ENCODE data around the gene HYAL4. TPM values are rescaled to one million over a fixed set of nuclear protein-coding genes. Genes with fewer than 3 reads are reported as not detected.
"Not testable (repeated sequence)": the region's sequence is repeated elsewhere in the genome, so short reads cannot be mapped to it uniquely, and the experiment has no call there.

Gene HYAL4
- total RNA-seq, 8 experiments from 2014 or later: 0.24 TPM; not detected in 7

DNA sequence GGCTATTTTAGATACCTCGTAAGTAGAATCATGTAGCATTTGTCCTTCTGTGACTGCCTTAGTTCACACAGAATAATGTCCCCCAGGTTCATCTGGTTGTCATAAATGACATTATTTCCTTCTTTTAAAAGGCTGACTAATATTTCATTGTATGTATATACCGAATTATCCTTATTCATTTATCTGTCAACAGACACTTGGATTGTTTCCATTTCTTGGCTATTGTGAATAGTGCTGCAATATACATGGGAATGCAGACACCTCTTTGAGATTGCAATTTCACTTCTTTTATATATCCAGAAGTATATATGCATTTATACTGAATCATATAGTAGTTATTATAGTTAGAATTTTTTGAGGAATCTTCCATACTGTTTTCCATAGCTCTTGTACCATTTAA, 24.1 kb upstream of the HYAL4 start:
- Histone ChIP-seq H3K4me3 (no peak overlapping the region), H3K4me1 (replicated peaks in 1 of 2) (no peaks in the 10 kb centered on the region), H3K27ac (no peak overlapping the region)
- ATAC-seq (replicated peaks in 6 of 8): no peak
- 6 to 100% (median 69%) methylated on average over 1 to 2 of the region's 2 CpGs for whole genome bisulfite sequencing, 10 experiments
- in situ Hi-C loops (cut with MboI; ENCODE audit: low pct_unique_long_range_greater_than_20kb in 2 of 9, low sequenced_read_pairs in 9 of 9, unreplicated experiment in 9 of 9): no loop called here

DNA sequence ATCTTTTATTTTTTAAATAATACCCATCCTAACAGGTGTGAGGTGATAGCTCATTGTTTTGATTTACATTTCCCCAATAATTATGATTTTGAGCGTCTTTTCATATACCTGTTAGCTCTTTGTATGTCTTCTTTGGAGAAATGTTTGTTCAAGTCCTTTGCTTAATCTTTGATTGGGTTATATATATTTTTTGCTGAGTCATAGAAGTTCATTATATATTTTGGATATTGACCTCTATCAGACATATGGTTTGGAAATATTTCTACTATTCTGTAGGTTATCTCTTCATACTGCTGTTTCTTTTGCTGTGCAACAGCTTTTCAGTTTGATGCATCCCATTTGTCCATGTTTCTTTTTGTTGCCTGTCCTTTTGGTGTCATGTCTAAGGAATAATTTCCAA, 23.6 kb upstream of the HYAL4 start:
- 0 to 100% (median 89%) methylated on average over 1 of the region's 1 CpG; no CpG with 5 or more reads in 1 of the 10 experiments for WGBS, 10 experiments
- ATAC-seq (replicated peaks in 6 of 8): no peak
- Histone ChIP-seq H3K27ac (no peak overlapping the region), H3K4me3 (no peak overlapping the region), H3K4me1 (replicated peaks in 1 of 2) (no peaks in the 10 kb centered on the region)
- in situ Hi-C loops (cut with MboI; ENCODE audit: low pct_unique_long_range_greater_than_20kb in 2 of 9, low sequenced_read_pairs in 9 of 9, unreplicated experiment in 9 of 9): no loop called here

- no peak for ATAC-seq (replicated peaks in 6 of 8)
- in situ Hi-C loops (cut with MboI; ENCODE audit: low pct_unique_long_range_greater_than_20kb in 2 of 9, low sequenced_read_pairs in 9 of 9, unreplicated experiment in 9 of 9): no loop called here
- 0 to 93% (median 71%) methylated on average over 1 to 3 of the region's 3 CpGs; no CpG with 5 or more reads in 3 of the 10 experiments for WGBS, 10 experiments
- no peak overlapping the region for H3K27ac ChIP-seq
- no peaks in the 10 kb centered on the region for H3K4me1 ChIP-seq (replicated peaks in 1 of 2)
- no peak overlapping the region for H3K4me3 ChIP-seq
These were observed 20.8 kb upstream of the HYAL4 start for GRCh38 chr7:123823898-123824753.

- WGBS, 10 experiments: 0 to 89% (median 63%) methylated on average over 1 of the region's 1 CpG; no CpG with 5 or more reads in 5 of the 10 experiments
- ATAC-seq (replicated peaks in 6 of 8): peak in 4 of 8 experiments; percentile 53 to 100 (median 75)
These were observed 20.3 kb upstream of the HYAL4 start for GRCh38 chr7:123824754-123825067.

GRCh38 chr7:123828805-123829204, 16.2 kb upstream of the HYAL4 start:
- ATAC-seq (replicated peaks in 6 of 8): no peak
- WGBS, 10 experiments: 7 to 90% (median 43%) methylated on average over 1 to 2 of the region's 2 CpGs; no CpG with 5 or more reads in 4 of the 10 experiments
- in situ Hi-C loops (cut with MboI; ENCODE audit: low pct_unique_long_range_greater_than_20kb in 2 of 9, low sequenced_read_pairs in 9 of 9, unreplicated experiment in 9 of 9): no loop called here
- Histone ChIP-seq H3K4me3 (no peak overlapping the region), H3K4me1 (replicated peaks in 1 of 2) (no peaks in the 10 kb centered on the region), H3K27ac (no peak overlapping the region)

More at GRCh38 chr7:123824754-123825067, 20.3 kb upstream of the HYAL4 start:
- in situ Hi-C loops (cut with MboI; ENCODE audit: low pct_unique_long_range_greater_than_20kb in 2 of 9, low sequenced_read_pairs in 9 of 9, unreplicated experiment in 9 of 9): no loop called here
- Histone ChIP-seq H3K4me3 (no peak overlapping the region), H3K27ac (no peak overlapping the region), H3K4me1 (replicated peaks in 1 of 2) (no peaks in the 10 kb centered on the region)

GRCh38 chr7:123836656-123837055, 8.3 kb upstream of the HYAL4 start:
- Histone ChIP-seq H3K4me1 (replicated peaks in 1 of 2) (no peaks in the 10 kb centered on the region), H3K27ac (no peak overlapping the region), H3K4me3 (no peak overlapping the region)
- in situ Hi-C loops (cut with MboI; ENCODE audit: low pct_unique_long_range_greater_than_20kb in 2 of 9, low sequenced_read_pairs in 9 of 9, unreplicated experiment in 9 of 9): no loop called here
- 0 to 100% (median 35%) methylated on average over 1 to 4 of the region's 4 CpGs; no CpG with 5 or more reads in 2 of the 10 experiments for WGBS, 10 experiments
- ATAC-seq (replicated peaks in 6 of 8): no peak

GRCh38 chr7:123839106-123839505, 5.9 kb upstream of the HYAL4 start:
- in situ Hi-C loops (cut with MboI; ENCODE audit: low pct_unique_long_range_greater_than_20kb in 2 of 9, low sequenced_read_pairs in 9 of 9, unreplicated experiment in 9 of 9); H3K4me3 ChIP-seq; H3K27ac ChIP-seq; ATAC-seq (replicated peaks in 6 of 8); H3K4me1 ChIP-seq (replicated peaks in 1 of 2): not testable (repeated sequence)
- 0 to 80% (median 38%) methylated on average over 1 to 2 of the region's 2 CpGs; no CpG with 5 or more reads in 5 of the 10 experiments for WGBS, 10 experiments

DNA sequence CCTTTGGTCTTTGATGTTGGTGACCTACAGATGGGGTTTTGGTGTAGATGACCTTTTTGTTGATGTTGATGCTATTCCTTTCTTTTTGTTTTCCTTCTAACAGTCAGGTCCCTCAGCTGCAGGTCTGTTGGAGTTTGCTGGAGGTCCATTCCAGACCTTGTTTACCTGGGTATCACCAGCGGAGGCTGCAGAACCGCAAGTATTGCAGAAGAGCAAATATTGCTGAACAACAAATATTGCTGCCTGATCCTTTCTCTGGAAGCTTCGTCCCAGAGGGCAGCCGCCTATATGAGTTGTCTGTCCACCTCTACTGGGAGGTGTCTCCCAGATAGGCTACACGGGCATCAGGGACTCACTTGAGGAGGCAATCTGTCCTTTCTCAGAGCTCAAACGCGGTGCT, 827 bp upstream of the HYAL4 start:
- H3K27ac ChIP-seq; ATAC-seq (replicated peaks in 6 of 8); H3K4me1 ChIP-seq (replicated peaks in 1 of 2); in situ Hi-C loops (cut with MboI; ENCODE audit: low pct_unique_long_range_greater_than_20kb in 2 of 9, low sequenced_read_pairs in 9 of 9, unreplicated experiment in 9 of 9); H3K4me3 ChIP-seq: not testable (repeated sequence)
- 36 to 100% (median 87%) methylated on average over 2 to 4 of the region's 7 CpGs; no CpG with 5 or more reads in 4 of the 10 experiments for WGBS, 10 experiments

DNA sequence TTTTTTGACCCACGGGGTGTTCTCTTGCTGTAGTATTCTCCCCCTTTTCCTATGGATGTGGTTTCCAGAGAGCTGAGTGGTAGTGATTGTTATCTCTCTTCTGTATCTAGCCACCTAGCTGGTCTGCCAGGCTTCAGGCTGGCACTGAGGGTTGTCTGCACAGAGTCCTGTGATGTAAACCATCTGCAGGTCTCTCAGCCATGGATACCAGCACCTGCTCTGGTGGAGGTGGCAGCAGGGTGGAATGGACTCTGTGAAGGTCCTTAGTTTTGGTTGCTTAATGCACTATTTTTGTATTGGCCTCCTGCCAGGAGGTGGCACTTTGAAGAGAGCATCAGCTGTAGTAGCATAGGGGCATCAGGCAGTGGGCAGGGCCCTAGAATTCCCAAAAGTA, 851 bp downstream of the HYAL4 start:
- 0 to 100% (median 63%) methylated on average over 1 of the region's 1 CpG; no CpG with 5 or more reads in 4 of the 10 experiments for WGBS, 10 experiments
- no peak for ATAC-seq (replicated peaks in 6 of 8)

GRCh38 chr7:123846217-123846891, 1.4 kb downstream of the HYAL4 start:
- Histone ChIP-seq H3K4me3 (no peak overlapping the region), H3K4me1 (replicated peaks in 1 of 2) (no peaks in the 10 kb centered on the region), H3K27ac (no peak overlapping the region)
- 0 to 80% (median 0%) methylated on average over 1 to 3 of the region's 3 CpGs; no CpG with 5 or more reads in 5 of the 10 experiments for WGBS, 10 experiments
- in situ Hi-C loops (cut with MboI; ENCODE audit: low pct_unique_long_range_greater_than_20kb in 2 of 9, low sequenced_read_pairs in 9 of 9, unreplicated experiment in 9 of 9): no loop called here
- ATAC-seq (replicated peaks in 6 of 8): peak in 3 of 8 experiments; percentile 18 to 74 (median 64)

More for the DNA sequence above, 851 bp downstream of the HYAL4 start:
- in situ Hi-C loops (cut with MboI; ENCODE audit: low pct_unique_long_range_greater_than_20kb in 2 of 9, low sequenced_read_pairs in 9 of 9, unreplicated experiment in 9 of 9): no loop called here
- Histone ChIP-seq H3K27ac (no peak overlapping the region), H3K4me3 (no peak overlapping the region), H3K4me1 (replicated peaks in 1 of 2) (no peaks in the 10 kb centered on the region)

DNA sequence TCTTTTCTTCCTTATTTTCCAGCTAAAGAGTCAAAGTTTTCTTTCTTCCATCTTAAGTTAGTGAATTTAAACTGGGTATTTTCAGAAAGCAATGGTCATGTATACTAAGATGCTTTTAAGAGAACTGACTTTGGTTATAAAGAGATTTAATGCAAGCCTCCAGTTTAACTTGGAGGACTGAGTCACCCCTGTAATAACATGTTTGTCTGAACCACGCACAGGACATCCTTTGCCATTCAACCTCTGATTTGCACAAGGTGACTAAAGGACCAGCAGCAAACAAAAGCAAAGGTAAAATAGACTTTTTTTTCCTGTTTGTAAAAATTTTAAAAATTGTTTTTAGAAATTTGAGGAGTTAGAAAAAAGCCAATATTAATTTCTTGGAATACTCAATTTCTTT, 2.9 kb downstream of the HYAL4 start:
- 22 to 91% (median 70%) methylated on average over 1 of the region's 1 CpG; no CpG with 5 or more reads in 3 of the 10 experiments for WGBS, 10 experiments
- Histone ChIP-seq H3K27ac (no peak overlapping the region), H3K4me3 (no peak overlapping the region), H3K4me1 (replicated peaks in 1 of 2) (no peaks in the 10 kb centered on the region)
- in situ Hi-C loops (cut with MboI; ENCODE audit: low pct_unique_long_range_greater_than_20kb in 2 of 9, low sequenced_read_pairs in 9 of 9, unreplicated experiment in 9 of 9): no loop called here
- ATAC-seq (replicated peaks in 6 of 8): no peak

DNA sequence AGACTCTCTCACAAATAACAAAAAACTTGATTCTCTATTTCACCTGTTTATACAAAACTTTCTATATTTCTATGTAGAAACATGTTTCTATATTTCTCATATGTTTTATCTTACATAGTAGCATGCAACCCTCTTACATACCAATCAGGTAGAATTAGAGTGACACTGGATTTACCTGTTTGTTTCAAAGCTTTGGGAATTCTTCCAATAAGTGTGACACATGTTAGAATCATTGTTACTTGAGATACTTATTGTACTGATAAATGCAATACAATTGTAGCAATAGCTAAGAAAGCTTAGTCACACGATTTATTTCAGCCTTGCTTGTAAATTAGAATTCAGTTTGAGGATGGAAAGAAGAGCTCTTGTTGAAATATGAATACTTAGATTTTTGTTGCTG, 4.9 kb downstream of the HYAL4 start:
- no peak for ATAC-seq (replicated peaks in 6 of 8)
- no peak overlapping the region for H3K4me3 ChIP-seq
- in situ Hi-C loops (cut with MboI; ENCODE audit: low pct_unique_long_range_greater_than_20kb in 2 of 9, low sequenced_read_pairs in 9 of 9, unreplicated experiment in 9 of 9): loop anchor here in 3 of 9 experiments (25.0 kb wide), 1 partner anchor 213 kb away; no protein-coding TSS in a partner anchor
- H3K27ac ChIP-seq: no peak overlapping the region
- H3K4me1 ChIP-seq (replicated peaks in 1 of 2): no peaks in the 10 kb centered on the region
- 0 to 100% (median 77%) methylated on average over 1 of the region's 1 CpG; no CpG with 5 or more reads in 2 of the 10 experiments for WGBS, 10 experiments

DNA sequence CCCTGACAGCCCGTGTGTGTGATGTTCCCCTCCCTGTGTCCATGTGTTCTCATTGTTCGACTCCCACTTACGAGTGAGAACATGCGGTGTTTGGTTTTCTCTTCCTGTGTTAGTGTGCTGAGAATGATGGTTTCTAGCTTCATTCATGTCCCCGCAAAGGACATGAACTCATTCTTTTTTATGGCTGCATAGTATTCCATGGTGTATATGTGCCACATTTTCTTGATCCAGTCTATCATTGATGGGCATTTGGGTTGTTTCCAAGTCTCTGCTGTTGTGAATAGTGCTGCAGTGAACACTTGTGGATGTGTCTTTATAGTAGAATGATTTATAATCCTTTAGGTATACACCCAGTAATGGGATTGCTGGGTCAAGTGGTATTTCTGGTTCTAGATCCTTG, 6.4 kb downstream of the HYAL4 start:
- H3K4me3 ChIP-seq; H3K4me1 ChIP-seq (replicated peaks in 1 of 2); H3K27ac ChIP-seq; ATAC-seq (replicated peaks in 6 of 8): not testable (repeated sequence)
- in situ Hi-C loops (cut with MboI; ENCODE audit: low pct_unique_long_range_greater_than_20kb in 2 of 9, low sequenced_read_pairs in 9 of 9, unreplicated experiment in 9 of 9): loop anchor here in 3 of 9 experiments (25.0 kb wide), 1 partner anchor 214 kb away; no protein-coding TSS in a partner anchor
- WGBS, 10 experiments: 39 to 100% (median 87%) methylated on average over 1 to 4 of the region's 5 CpGs; no CpG with 5 or more reads in 3 of the 10 experiments

Data from motor neuron (in vitro differentiated cells).